Measurements from ENCODE around the gene S100A14. TPM values are rescaled to one million over a fixed set of nuclear protein-coding genes. Genes with fewer than 3 reads are reported as not detected.

Gene S100A14
- total and polyA plus RNA-seq, 4 donors: 2.5 to 91.2 TPM; not detected in 2

DNA sequence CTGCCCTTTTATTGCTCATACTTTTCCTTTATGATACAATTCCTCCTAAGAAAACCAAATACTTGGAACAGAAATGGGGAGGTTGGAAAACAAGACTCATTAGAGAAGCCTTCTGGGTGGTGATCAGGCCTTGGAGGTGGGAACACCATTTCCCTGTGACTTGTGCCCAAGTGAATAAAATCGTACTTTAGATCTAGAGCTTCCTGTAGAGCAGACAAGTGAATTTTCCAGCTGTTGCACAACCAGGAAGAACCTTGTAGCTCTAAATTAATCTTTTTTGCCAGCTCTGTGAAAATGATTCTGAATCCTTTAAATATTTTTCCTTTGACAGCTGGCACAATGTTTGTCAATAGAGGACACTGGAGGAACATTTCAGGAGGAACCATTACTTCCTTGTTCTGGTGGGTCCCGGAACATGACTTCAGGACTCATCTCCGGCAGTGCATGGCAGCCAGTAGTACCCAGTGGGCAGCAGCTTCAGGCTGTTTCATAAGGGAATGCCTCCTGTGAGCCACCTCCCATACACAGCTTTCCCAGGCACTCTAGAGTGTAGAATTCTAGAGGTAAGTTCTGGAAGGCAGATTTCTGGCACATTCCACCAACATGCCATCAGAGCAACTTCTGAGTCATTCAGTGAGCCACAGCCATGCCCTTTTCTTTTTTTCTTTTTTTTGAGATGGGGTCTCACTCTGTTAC, 36.8 kb upstream of the S100A14 start:
- no peaks in the 10 kb centered on the region for H3K27me3 ChIP-seq (ENCODE audit: control insufficient read depth in 1 of 2, insufficient read depth in 2 of 2, low read length in 1 of 2)
- no peaks in the 10 kb centered on the region for H3K9me3 ChIP-seq (ENCODE audit: control insufficient read depth, low read length)
- H3K4me3 ChIP-seq (ENCODE audit: low read length in 2 of 2): no peak overlapping the region
- ATAC-seq (ENCODE audit: low FRiP score): no peak
- 40 to 55% methylated on average over 3 of the region's 3 CpGs for WGBS, 2 donors
- no peak overlapping the region for H3K27ac ChIP-seq (ENCODE audit: low read depth in 1 of 2, low read length in 2 of 2)
- H3K4me1 ChIP-seq (ENCODE audit: control insufficient read depth in 1 of 2, insufficient read depth in 2 of 2, low read length in 2 of 2): no peaks in the 10 kb centered on the region
- intact Hi-C loops (cut with DNase I): no loop called here
- peak in 1 of 2 donors; percentile 69 for DNase-seq
- H3K36me3 ChIP-seq (ENCODE audit: control insufficient read depth in 1 of 2, insufficient read depth in 2 of 2, low read length in 1 of 2): no peaks in the 10 kb centered on the region

GRCh38 chr1:153651771-153652170, 35.6 kb upstream of the S100A14 start:
- intact Hi-C loops (cut with DNase I): no loop called here

GRCh38 chr1:153649863-153650235, 33.7 kb upstream of the S100A14 start:
- H3K27me3 ChIP-seq (ENCODE audit: control insufficient read depth in 1 of 2, insufficient read depth in 2 of 2, low read length in 1 of 2): no peaks in the 10 kb centered on the region
- DNase-seq (peak in 1 of 2 donors; percentile 78), ATAC-seq (ENCODE audit: low FRiP score) (no peak)
- peaks cover 3% of the 10 kb centered on the region in 2 donors for H3K36me3 ChIP-seq (ENCODE audit: control insufficient read depth in 1 of 2, insufficient read depth in 2 of 2, low read length in 1 of 2)
- no peak overlapping the region for H3K4me3 ChIP-seq (ENCODE audit: low read length in 2 of 2)
- H3K4me1 ChIP-seq (ENCODE audit: control insufficient read depth in 1 of 2, insufficient read depth in 2 of 2, low read length in 2 of 2): no peaks in the 10 kb centered on the region
- H3K9me3 ChIP-seq (ENCODE audit: control insufficient read depth, low read length): no peaks in the 10 kb centered on the region
- H3K27ac ChIP-seq (ENCODE audit: low read depth in 1 of 2, low read length in 2 of 2): no peak overlapping the region
- WGBS, 2 donors: 32 to 34% methylated on average over 2 of the region's 2 CpGs
- intact Hi-C loops (cut with DNase I): no loop called here

More at GRCh38 chr1:153651771-153652170, 35.6 kb upstream of the S100A14 start:
- 89 to 92% methylated on average over 1 of the region's 1 CpG for WGBS, 2 donors
- no peak for ATAC-seq (ENCODE audit: low FRiP score)
- peak in 1 of 2 donors; percentile 12 for DNase-seq
- no peaks in the 10 kb centered on the region for H3K9me3 ChIP-seq (ENCODE audit: control insufficient read depth, low read length)
- no peak overlapping the region for H3K4me3 ChIP-seq (ENCODE audit: low read length in 2 of 2)
- no peaks in the 10 kb centered on the region for H3K27me3 ChIP-seq (ENCODE audit: control insufficient read depth in 1 of 2, insufficient read depth in 2 of 2, low read length in 1 of 2)
- no peaks in the 10 kb centered on the region for H3K4me1 ChIP-seq (ENCODE audit: control insufficient read depth in 1 of 2, insufficient read depth in 2 of 2, low read length in 2 of 2)
- no peak overlapping the region for H3K27ac ChIP-seq (ENCODE audit: low read depth in 1 of 2, low read length in 2 of 2)
- no peaks in the 10 kb centered on the region for H3K36me3 ChIP-seq (ENCODE audit: control insufficient read depth in 1 of 2, insufficient read depth in 2 of 2, low read length in 1 of 2)

DNA sequence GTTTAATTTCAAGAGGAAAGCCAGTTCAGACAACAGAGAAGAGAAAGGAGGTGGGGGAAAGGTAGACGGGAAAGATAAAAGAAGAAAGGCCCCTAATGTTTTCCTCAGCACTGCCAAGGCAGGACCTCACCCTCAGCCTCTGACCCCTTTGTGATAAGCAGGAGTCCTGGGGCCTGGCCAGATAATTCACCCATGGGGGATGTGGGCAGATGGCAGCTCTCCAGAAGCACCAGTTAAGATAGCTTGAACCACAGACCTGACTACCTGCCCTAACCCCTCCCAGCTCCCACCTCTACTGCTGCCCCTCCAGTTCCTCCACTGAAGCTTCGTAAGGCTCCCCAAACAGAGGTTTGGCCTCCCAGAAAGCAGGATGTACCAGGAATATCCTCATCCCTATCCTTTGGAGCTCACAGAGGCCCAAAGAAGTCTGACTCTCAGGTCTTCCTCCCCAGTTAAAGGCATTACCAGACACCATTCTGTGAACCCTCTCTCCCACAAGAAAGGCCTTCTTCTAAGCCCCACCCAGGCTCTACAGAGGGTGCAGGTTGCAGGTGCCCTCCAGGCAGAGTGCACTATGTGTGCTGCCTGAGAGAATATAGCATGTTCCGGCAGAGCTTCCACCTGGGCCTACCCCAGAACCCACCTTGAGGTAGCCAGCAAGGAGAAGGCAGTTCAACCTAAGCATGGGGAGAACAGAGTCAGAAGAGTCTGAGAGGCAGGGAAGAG, 33.2 kb upstream of the S100A14 start:
- ATAC-seq (ENCODE audit: low FRiP score) (no peak), DNase-seq (peak in 1 of 2 donors; percentile 52)
- peaks cover 3% of the 10 kb centered on the region in 2 donors for H3K36me3 ChIP-seq (ENCODE audit: control insufficient read depth in 1 of 2, insufficient read depth in 2 of 2, low read length in 1 of 2)
- intact Hi-C loops (cut with DNase I): no loop called here
- WGBS, 2 donors: 43 to 44% methylated on average over 3 of the region's 3 CpGs
- H3K27ac ChIP-seq (ENCODE audit: low read depth in 1 of 2, low read length in 2 of 2): no peak overlapping the region
- no peaks in the 10 kb centered on the region for H3K4me1 ChIP-seq (ENCODE audit: control insufficient read depth in 1 of 2, insufficient read depth in 2 of 2, low read length in 2 of 2)
- H3K9me3 ChIP-seq (ENCODE audit: control insufficient read depth, low read length): no peaks in the 10 kb centered on the region
- H3K27me3 ChIP-seq (ENCODE audit: control insufficient read depth in 1 of 2, insufficient read depth in 2 of 2, low read length in 1 of 2): no peaks in the 10 kb centered on the region
- no peak overlapping the region for H3K4me3 ChIP-seq (ENCODE audit: low read length in 2 of 2)

GRCh38 chr1:153648000-153648643, 32.0 kb upstream of the S100A14 start:
- H3K4me1 ChIP-seq (ENCODE audit: control insufficient read depth in 1 of 2, insufficient read depth in 2 of 2, low read length in 2 of 2): no peaks in the 10 kb centered on the region
- H3K4me3 ChIP-seq (ENCODE audit: low read length in 2 of 2): no peak overlapping the region
- H3K27me3 ChIP-seq (ENCODE audit: control insufficient read depth in 1 of 2, insufficient read depth in 2 of 2, low read length in 1 of 2): no peaks in the 10 kb centered on the region
- 85 to 86% methylated on average over 10 of the region's 10 CpGs for WGBS, 2 donors
- H3K27ac ChIP-seq (ENCODE audit: low read depth in 1 of 2, low read length in 2 of 2): no peak overlapping the region
- ATAC-seq (ENCODE audit: low FRiP score) (no peak), DNase-seq (no peak)
- H3K36me3 ChIP-seq (ENCODE audit: control insufficient read depth in 1 of 2, insufficient read depth in 2 of 2, low read length in 1 of 2): peaks cover 3 to 4% of the 10 kb centered on the region in 2 donors
- intact Hi-C loops (cut with DNase I): no loop called here
- H3K9me3 ChIP-seq (ENCODE audit: control insufficient read depth, low read length): no peaks in the 10 kb centered on the region

GRCh38 chr1:153647346-153647714, 31.2 kb upstream of the S100A14 start:
- Histone ChIP-seq H3K27me3 (ENCODE audit: control insufficient read depth in 1 of 2, insufficient read depth in 2 of 2, low read length in 1 of 2) (no peaks in the 10 kb centered on the region), H3K27ac (ENCODE audit: low read depth in 1 of 2, low read length in 2 of 2) (no peak overlapping the region), H3K9me3 (ENCODE audit: control insufficient read depth, low read length) (no peaks in the 10 kb centered on the region), H3K4me3 (ENCODE audit: low read length in 2 of 2) (no peak overlapping the region), H3K4me1 (ENCODE audit: control insufficient read depth in 1 of 2, insufficient read depth in 2 of 2, low read length in 2 of 2) (no peaks in the 10 kb centered on the region), H3K36me3 (ENCODE audit: control insufficient read depth in 1 of 2, insufficient read depth in 2 of 2, low read length in 1 of 2) (peaks cover 3 to 4% of the 10 kb centered on the region in 2 donors)
- intact Hi-C loops (cut with DNase I): no loop called here
- ATAC-seq (ENCODE audit: low FRiP score) (no peak), DNase-seq (no peak)
- WGBS, 2 donors: 45 to 53% methylated on average over 2 of the region's 2 CpGs

DNA sequence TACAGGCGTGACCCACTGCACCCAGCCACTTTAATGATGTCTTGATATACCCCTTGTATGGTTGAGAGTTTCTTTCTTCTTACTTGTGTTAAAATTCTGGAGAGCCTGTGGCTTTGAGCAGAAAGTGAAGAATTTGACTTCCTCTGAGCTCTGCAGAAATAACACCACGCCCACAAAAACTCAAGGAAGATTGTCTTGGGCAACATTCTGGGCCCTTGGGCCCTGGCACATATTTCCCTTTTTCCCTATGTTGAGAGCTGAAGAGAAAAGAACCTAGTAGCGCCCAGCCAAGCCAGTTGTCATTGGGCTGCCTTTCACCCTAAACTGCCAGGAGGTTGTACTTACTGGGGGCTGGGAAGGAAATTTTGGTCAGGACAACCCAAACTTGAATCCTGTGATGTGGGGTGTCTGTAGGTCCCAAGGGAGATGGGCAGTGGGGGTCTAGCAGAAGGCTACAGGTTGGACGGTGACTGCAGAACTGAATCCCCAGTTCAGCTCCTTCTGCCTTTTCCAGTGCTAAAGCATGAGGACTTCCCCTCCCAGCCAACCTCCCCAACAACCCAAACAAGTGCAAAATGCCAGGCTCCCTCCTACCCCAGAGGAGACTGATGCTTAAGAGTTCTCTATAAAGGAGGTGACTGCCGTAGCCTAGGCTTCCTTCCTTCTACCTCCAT, 30.7 kb upstream of the S100A14 start:
- H3K9me3 ChIP-seq (ENCODE audit: control insufficient read depth, low read length): no peaks in the 10 kb centered on the region
- ATAC-seq (ENCODE audit: low FRiP score) (no peak), DNase-seq (peak in 1 of 2 donors; percentile 62)
- H3K27ac ChIP-seq (ENCODE audit: low read depth in 1 of 2, low read length in 2 of 2): no peak overlapping the region
- peaks cover 3 to 4% of the 10 kb centered on the region in 2 donors for H3K36me3 ChIP-seq (ENCODE audit: control insufficient read depth in 1 of 2, insufficient read depth in 2 of 2, low read length in 1 of 2)
- no peak overlapping the region for H3K4me3 ChIP-seq (ENCODE audit: low read length in 2 of 2)
- 67 to 73% methylated on average over 5 of the region's 5 CpGs for WGBS, 2 donors
- no peaks in the 10 kb centered on the region for H3K4me1 ChIP-seq (ENCODE audit: control insufficient read depth in 1 of 2, insufficient read depth in 2 of 2, low read length in 2 of 2)
- intact Hi-C loops (cut with DNase I): no loop called here
- H3K27me3 ChIP-seq (ENCODE audit: control insufficient read depth in 1 of 2, insufficient read depth in 2 of 2, low read length in 1 of 2): no peaks in the 10 kb centered on the region

DNA sequence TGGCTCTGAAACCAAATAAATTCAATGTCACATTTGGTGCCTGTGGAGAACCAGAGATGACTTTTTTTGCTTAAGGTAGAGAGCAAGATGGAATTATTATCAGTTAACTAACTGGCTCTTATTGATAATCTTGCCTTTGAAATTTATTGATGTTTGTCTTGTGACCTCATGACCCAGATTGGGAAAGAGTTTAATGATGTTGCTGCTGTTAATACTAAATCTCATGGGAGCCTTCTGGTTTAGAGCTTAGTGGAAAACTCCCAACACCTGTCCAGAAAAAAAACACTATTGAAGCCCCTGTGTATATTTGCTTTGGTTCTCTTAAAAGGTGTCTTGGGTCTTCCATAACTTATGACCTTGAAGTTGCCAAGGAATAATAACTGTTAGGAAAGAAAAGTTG, 27.7 kb upstream of the S100A14 start:
- intact Hi-C loops (cut with DNase I): no loop called here
- no peak for ATAC-seq (ENCODE audit: low FRiP score)
- no peaks in the 10 kb centered on the region for H3K4me1 ChIP-seq (ENCODE audit: control insufficient read depth in 1 of 2, insufficient read depth in 2 of 2, low read length in 2 of 2)
- H3K27me3 ChIP-seq (ENCODE audit: control insufficient read depth in 1 of 2, insufficient read depth in 2 of 2, low read length in 1 of 2): no peaks in the 10 kb centered on the region
- no peaks in the 10 kb centered on the region for H3K9me3 ChIP-seq (ENCODE audit: control insufficient read depth, low read length)
- H3K27ac ChIP-seq (ENCODE audit: low read depth in 1 of 2, low read length in 2 of 2): no peak overlapping the region
- peaks cover 5 to 8% of the 10 kb centered on the region in 2 donors for H3K36me3 ChIP-seq (ENCODE audit: control insufficient read depth in 1 of 2, insufficient read depth in 2 of 2, low read length in 1 of 2)
- H3K4me3 ChIP-seq (ENCODE audit: low read length in 2 of 2): no peak overlapping the region
- no peak for DNase-seq
